HG02588 (cell line): Measurements from ENCODE around the gene ADAMTS18.

Source experiments
- ATAC-seq: cut with Tn5 transposase; IDR thresholded peaks from one replicate; pipeline ENCODE4 v1.9.1; 2021; ENCODE audit warnings: mild to moderate bottlenecking, moderate library complexity; ENCODE audit not compliant: unreplicated experiment

The ADAMTS18 gene

GRCh38 chr16:77396461-77396860 lies 38.4 kb downstream of the ADAMTS18 start:
- no peak for ATAC-seq

DNA sequence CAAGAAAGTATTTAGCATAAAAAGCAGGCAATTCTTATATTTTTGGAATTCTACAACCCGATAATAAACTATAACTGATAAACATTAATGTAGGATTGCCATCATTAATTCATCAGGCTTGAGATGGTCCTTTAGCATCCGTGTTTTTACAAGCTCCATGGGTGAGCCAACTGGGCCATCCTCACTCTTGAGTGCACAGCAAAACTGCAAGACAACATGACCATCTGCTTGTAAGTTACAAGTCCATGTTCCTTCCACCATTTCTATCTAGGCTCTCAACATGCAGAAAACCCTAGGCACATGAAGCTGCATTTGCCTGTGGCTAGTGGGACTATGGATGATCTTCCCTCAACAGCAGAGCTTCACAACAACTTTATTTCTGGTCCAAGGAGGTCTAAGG lies 40.1 kb downstream of the ADAMTS18 start:
- no peak for ATAC-seq

DNA sequence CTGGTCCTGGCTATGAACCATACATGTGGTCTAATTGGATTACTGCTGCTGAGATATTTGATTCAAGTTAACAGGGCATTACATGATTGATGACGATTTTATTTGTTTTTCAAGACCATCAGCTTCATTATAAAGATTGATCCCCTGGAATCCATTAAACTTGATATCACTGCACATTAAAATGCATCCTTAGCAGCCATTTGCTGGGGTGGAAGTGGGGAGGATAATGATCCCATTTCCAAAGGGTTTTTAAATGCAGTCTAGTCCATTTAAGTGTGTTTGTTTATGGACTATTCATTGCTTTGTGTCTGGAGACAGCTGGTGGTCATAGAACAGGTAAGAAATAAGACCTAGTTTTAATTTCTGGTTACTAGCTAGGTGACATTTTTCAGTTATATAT lies 40.9 kb downstream of the ADAMTS18 start:
- ATAC-seq: no peak

DNA sequence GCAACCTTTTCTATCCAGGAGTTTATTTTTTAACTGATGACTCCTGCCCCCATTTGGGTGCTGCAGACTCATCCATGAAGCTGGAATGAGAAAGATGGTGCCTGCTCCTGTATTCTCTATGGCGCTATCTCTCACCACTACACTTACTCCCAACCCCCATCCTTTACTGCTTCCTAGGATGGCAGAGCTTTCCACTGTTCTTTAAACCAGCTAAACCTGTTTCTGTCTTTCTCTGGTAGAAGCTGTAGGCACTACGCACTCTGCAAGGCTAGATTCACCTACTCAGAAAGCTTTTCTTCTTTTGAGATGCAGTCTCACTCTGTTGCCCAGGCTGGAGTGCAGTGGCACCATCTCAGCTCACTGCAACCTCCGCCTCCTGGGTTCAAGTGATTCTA lies 47.0 kb downstream of the ADAMTS18 start:
- ATAC-seq: no peak

GRCh38 chr16:77386831-77387814 lies 47.7 kb downstream of the ADAMTS18 start:
- no peak for ATAC-seq

GRCh38 chr16:77385481-77385880 lies 49.4 kb downstream of the ADAMTS18 start:
- no peak for ATAC-seq

DNA sequence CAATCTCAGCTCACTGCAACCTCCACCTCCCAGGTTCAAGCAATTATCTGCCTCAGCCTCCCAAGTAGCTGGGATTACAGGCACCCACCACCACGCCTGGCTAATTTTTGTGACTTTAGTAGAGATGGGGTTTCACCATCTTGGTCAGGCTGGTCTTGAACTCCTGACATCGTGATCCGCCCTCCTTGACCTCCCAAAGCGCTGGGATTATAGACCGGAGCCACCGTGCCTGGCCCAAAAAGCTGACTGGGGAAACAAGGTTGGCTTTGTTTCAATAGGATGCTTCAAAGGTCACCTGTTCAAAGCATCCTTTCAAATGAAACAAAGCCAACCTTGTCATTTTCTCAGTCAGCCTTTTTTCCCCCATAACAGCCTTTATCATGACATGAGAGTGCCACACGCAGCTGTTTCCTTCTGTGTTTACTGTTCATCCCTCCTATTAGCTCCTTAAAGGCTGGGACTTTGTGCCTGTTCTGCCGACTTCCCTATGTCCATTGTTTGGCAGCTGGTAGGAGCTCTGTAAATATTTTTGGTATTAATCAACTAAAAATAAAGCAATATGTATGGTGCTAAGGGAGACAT lies 51.1 kb downstream of the ADAMTS18 start:
- no peak for ATAC-seq

DNA sequence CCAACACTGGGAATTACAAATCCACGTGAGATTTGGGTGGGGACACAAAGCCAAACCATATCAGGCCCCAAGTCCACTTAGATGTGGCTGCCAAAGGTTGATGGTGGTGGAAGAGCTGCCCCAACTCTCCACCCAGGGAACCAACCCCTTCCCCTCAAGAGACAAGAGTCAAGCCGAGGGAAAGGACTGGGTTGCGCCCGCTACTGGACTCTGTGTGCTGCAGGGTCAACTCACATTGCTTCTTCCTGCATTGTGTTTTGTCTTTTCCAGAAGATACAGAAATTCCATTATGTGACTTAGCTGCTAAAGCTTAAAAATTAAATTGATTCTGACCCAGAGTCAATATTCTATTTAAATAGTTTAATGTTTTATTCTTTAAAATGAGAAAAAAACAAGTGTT lies 58.5 kb downstream of the ADAMTS18 start:
- no peak for ATAC-seq

GRCh38 chr16:77375396-77375795 lies 59.4 kb downstream of the ADAMTS18 start:
- ATAC-seq: no peak

- no peak for ATAC-seq
Measured at GRCh38 chr16:77374384-77374783, 60.5 kb downstream of the ADAMTS18 start.

GRCh38 chr16:77373726-77374125 lies 61.1 kb downstream of the ADAMTS18 start:
- ATAC-seq: no peak

DNA sequence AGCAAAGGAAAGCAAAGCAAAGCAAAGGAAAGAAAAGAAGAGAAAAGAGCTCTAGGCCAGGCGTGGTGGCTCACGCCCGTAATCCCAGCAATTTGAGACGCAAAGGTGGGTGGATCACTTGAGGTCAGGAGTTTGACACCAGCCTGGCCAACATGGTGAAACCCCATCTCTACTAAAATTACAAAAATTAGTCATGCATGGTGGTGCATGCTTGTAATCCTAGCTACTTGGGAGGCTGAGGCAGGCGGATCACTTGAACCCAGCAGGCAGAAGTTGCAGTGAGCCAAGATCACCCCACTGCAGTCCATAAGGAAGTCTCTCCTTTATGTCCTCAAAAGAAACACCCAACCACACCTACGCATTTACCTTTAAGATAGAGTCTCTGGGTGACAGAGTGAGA lies 70.1 kb downstream of the ADAMTS18 start:
- no peak for ATAC-seq

DNA sequence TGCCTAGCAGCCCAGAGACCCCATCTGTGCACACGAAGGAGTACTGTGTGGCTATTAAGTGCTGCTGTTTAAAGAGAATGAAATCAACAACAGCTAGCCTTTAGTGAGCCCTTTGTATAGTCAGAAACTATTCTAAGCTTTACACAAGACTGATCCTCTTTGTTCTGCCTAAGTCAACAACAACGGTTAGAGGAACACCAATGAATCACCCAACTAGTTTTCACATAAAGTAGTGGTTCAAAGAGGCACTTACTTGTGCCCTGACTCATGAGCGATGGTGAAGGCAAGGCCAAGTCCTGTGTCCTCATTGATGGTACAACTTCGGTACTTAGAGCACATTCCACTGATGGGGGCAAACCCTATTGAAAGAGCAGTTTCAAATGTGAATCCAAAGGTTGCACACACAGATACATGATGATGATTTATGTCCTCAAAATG lies 75.8 kb downstream of the ADAMTS18 start:
- ATAC-seq: no peak

- ATAC-seq: no peak
Measured at GRCh38 chr16:77353587-77354263, 81.1 kb downstream of the ADAMTS18 start.

DNA sequence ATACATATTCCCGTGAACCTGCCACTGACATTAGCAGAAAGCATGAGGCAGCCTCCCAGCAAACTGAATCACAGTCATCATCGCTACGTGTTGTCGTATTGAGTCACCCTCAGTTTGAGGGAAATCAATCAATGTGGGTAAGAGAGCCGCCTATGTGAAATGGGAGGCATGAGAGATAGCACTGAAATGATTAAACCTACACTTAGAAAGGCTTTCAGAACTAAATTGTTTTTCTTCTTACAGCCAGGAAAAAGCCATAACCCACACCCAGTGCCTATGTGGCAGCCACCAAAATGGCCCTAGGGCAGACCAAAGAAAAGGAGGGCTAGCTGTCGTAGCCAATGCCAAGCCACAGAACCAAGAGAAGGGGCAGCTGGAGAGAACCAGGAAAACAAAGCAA lies 90.5 kb downstream of the ADAMTS18 start:
- no peak for ATAC-seq

DNA sequence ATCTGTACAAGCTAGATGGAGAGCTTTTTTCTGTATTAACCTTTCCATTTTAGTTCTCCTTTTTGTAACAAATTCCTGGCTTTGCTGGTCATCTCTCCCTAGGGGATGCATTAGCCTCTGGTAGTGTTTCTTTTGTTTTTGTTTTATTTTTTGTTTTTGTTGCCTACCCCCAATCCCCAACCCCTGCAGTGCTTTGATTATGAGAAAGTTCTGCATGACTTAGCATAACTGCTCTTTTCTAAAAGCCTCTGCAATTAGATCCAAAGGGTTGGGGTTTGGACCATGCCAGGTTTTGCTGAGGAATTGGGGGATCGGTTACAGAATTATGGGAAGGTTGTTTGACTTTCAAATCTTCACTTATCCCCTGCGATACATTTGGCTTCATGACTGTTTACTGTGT lies 98.2 kb downstream of the ADAMTS18 start:
- no peak for ATAC-seq

GRCh38 chr16:77335652-77336234 lies 99.1 kb downstream of the ADAMTS18 start:
- ATAC-seq: no peak

DNA sequence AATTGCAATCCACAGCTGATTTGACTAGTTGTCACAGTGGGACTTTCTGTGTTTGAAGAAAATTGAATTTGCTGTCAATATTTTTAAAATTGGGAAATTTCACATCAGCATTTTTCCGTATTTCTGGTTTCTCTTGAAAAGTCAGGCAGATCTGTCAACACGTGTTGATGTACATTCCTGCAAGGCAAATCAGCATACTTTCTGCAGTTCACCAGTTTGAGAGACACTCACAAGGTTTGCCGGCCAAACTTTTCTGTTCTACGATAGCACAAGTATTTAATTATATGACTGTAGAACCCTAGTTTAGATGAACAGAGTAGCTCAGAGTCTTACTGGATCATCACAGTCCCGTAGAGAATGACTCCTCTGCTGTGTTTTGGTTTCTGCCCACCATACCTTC lies 102.0 kb downstream of the ADAMTS18 start:
- no peak for ATAC-seq

DNA sequence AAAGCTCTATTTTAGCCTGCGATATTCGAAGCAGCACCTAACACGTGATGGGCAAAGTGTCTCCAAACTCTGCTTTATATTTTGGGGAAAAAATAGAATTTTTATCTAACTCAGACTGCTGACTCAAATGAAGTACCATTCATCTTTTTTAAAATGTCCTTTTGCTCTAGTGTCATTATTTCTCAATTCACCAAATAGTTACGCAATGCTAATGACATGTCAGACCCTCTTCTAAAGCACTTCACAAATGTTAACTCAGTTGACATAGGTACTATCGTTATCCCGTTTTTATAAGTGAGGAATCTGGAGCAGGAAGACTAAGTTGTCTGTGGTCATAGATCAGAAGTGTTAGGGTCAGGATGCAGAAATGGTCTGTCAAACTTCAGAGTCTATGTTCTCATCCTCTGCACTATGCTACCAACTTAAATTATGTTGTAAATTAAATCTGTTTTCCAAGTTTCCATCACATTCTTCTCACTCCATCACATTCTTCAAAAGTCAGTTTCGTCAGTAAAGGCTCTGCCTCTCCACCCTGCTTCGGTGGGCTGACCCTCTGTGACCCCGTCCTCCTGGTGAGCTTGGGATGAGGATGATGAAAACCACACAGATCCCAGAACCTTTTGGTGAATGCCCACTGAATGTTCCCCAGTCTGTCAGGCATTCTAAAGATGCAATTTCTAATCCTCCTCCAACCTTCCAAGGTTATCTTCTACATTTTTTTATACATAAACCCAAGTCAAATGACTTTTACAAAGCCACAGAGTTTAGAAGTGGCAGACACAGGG lies 102.8 kb downstream of the ADAMTS18 start:
- ATAC-seq: no peak

DNA sequence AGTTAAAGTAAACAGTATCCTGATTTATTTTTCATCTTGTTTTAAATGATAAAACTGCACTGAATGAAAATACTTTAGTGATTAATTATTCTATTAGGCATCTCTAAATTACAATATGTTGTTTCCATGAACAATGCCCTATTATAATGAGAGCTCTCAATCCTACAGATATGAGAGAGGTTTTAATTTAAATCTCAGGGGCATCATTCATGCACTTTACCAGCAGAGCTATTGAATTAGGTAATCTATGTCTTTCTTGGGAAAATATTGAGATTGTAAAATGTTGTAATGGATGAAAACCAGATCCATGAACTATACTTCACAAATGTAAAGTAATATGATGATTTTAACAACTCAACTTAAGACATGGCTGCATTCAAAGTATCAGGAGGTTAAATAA lies 103.8 kb downstream of the ADAMTS18 start:
- ATAC-seq: no peak
